ENCODE results near the gene EPGN.

The EPGN gene

DNA sequence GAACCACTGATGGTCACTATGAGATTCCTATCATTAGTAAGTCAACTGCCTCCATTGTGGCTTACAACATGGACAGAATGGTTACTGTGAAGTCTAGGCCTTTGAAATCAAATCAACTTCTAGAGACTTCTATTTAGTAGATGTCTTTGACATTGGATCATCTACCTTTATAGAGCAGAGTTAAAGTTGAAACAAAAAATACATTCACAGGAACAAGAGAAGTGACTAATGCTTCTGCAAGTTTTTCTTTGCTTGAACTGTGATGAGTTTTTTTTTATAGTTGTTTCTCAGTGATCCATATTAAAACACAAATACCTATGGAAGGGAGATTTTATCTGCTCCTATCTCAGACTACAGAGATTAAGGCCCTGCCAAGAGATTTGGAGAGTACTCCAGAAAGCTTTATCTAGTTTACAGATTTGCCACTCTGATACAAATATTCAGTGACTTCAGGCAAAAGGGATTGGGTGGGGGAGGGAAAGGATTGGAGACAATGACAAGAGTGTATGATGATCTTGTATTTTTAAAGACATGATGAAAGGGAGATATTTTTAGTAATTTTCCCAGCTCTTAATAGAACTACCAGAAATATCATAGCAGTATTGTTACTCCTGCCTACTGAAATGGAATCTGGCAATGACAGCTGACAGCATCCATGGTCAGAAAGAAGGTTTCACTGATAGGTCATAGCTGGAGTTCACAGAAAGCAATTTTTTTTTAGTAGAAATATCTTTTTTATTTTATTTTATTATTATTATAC is 16.0 kb upstream of the EPGN start:
- H3K27ac ChIP-seq (replicated peaks) = no peak overlapping the region
- no peak overlapping the region for H3K4me3 ChIP-seq (replicated peaks; ENCODE audit: insufficient read depth, low read length)
- DNase-seq (ENCODE audit: low read depth in 1 of 2, low spot score in 1 of 2) = no peak
- TF ChIP-seq POLR2AphosphoS5 (IDR thresholded peaks at IDR 0.05; ENCODE audit: low read depth) (no peak), GABPA (IDR thresholded peaks at IDR 0.05; ENCODE audit: low read depth) (no peak), SPI1 (IDR thresholded peaks at IDR 0.05; ENCODE audit: borderline replicate concordance, low read depth) (no peak)
- TF ChIP-seq, protein P1, sequence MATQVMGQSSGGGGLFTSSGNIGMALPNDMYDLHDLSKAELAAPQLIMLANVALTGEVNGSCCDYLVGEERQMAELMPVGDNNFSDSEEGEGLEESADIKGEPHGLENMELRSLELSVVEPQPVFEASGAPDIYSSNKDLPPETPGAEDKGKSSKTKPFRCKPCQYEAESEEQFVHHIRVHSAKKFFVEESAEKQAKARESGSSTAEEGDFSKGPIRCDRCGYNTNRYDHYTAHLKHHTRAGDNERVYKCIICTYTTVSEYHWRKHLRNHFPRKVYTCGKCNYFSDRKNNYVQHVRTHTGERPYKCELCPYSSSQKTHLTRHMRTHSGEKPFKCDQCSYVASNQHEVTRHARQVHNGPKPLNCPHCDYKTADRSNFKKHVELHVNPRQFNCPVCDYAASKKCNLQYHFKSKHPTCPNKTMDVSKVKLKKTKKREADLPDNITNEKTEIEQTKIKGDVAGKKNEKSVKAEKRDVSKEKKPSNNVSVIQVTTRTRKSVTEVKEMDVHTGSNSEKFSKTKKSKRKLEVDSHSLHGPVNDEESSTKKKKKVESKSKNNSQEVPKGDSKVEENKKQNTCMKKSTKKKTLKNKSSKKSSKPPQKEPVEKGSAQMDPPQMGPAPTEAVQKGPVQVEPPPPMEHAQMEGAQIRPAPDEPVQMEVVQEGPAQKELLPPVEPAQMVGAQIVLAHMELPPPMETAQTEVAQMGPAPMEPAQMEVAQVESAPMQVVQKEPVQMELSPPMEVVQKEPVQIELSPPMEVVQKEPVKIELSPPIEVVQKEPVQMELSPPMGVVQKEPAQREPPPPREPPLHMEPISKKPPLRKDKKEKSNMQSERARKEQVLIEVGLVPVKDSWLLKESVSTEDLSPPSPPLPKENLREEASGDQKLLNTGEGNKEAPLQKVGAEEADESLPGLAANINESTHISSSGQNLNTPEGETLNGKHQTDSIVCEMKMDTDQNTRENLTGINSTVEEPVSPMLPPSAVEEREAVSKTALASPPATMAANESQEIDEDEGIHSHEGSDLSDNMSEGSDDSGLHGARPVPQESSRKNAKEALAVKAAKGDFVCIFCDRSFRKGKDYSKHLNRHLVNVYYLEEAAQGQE (IDR thresholded peaks at IDR 0.05; ENCODE audit: insufficient replicate concordance, low read depth) = no peak
- TF ChIP-seq, protein P2, sequence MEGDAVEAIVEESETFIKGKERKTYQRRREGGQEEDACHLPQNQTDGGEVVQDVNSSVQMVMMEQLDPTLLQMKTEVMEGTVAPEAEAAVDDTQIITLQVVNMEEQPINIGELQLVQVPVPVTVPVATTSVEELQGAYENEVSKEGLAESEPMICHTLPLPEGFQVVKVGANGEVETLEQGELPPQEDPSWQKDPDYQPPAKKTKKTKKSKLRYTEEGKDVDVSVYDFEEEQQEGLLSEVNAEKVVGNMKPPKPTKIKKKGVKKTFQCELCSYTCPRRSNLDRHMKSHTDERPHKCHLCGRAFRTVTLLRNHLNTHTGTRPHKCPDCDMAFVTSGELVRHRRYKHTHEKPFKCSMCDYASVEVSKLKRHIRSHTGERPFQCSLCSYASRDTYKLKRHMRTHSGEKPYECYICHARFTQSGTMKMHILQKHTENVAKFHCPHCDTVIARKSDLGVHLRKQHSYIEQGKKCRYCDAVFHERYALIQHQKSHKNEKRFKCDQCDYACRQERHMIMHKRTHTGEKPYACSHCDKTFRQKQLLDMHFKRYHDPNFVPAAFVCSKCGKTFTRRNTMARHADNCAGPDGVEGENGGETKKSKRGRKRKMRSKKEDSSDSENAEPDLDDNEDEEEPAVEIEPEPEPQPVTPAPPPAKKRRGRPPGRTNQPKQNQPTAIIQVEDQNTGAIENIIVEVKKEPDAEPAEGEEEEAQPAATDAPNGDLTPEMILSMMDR (IDR thresholded peaks at IDR 0.05; ENCODE audit: insufficient read depth, low read length) = no peak
- no peaks in the 10 kb centered on the region for H3K27me3 ChIP-seq (ENCODE audit: insufficient read depth, poor library complexity, severe bottlenecking)

DNA sequence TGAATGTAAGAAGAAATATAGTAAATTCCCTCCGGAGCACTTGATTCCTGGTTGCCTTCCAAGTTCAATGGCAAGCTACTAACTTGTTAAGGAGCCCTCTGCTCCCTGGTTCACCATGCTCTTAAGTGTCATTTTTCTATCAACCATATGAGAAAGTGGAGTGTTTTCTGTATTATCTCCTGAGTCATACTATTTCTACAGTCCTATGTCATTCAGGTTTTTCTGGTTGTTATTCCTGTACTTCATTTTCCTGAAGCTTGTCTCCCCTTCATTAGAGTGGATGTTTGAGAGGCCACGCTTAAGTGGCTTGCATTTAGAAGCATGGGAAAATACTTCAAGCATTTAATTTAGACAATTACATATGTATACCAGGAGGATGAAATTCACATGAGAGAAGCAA is 14.7 kb upstream of the EPGN start:
- DNase-seq (ENCODE audit: low read depth in 1 of 2, low spot score in 1 of 2) = no peak
- Histone ChIP-seq H3K27ac (replicated peaks) (no peak overlapping the region), H3K27me3 (ENCODE audit: insufficient read depth, poor library complexity, severe bottlenecking) (no peaks in the 10 kb centered on the region), H3K4me3 (replicated peaks; ENCODE audit: insufficient read depth, low read length) (no peak overlapping the region)
- TF ChIP-seq SPI1 (IDR thresholded peaks at IDR 0.05; ENCODE audit: borderline replicate concordance, low read depth) (no peak), POLR2AphosphoS5 (IDR thresholded peaks at IDR 0.05; ENCODE audit: low read depth) (no peak), GABPA (IDR thresholded peaks at IDR 0.05; ENCODE audit: low read depth) (no peak)
- TF ChIP-seq, protein P2 (IDR thresholded peaks at IDR 0.05; ENCODE audit: insufficient read depth, low read length) = no peak
- TF ChIP-seq, protein P1 (IDR thresholded peaks at IDR 0.05; ENCODE audit: insufficient replicate concordance, low read depth) = no peak

GRCh38 chr4:74294681-74295080 is 13.6 kb upstream of the EPGN start:
- Histone ChIP-seq H3K4me3 (replicated peaks; ENCODE audit: insufficient read depth, low read length) (no peak overlapping the region), H3K27ac (replicated peaks) (no peak overlapping the region), H3K27me3 (ENCODE audit: insufficient read depth, poor library complexity, severe bottlenecking) (no peaks in the 10 kb centered on the region)
- DNase-seq (ENCODE audit: low read depth in 1 of 2, low spot score in 1 of 2) = no peak
- TF ChIP-seq SPI1 (IDR thresholded peaks at IDR 0.05; ENCODE audit: borderline replicate concordance, low read depth) (no peak), POLR2AphosphoS5 (IDR thresholded peaks at IDR 0.05; ENCODE audit: low read depth) (no peak), GABPA (IDR thresholded peaks at IDR 0.05; ENCODE audit: low read depth) (no peak)
- TF ChIP-seq, protein P1 (IDR thresholded peaks at IDR 0.05; ENCODE audit: insufficient replicate concordance, low read depth) = no peak
- TF ChIP-seq, protein P2 (IDR thresholded peaks at IDR 0.05; ENCODE audit: insufficient read depth, low read length) = no peak
